ENCODE results near the gene DLX1.
"Not testable (repeated sequence)": the region's sequence is repeated elsewhere in the genome, so short reads cannot be mapped to it uniquely, and the experiment has no call there.

DLX1 gene

GRCh38 chr2:172052000-172052983 is 33.0 kb upstream of the DLX1 start:
- peak overlapping the region; percentile 5; the same call in 1 of the 2 replicates for H3K27ac ChIP-seq
- no peak for TF ChIP-seq CTCF (IDR thresholded peaks at IDR 0.05)
- TF ChIP-seq ZFX (IDR thresholded peaks at IDR 0.05; ENCODE audit: borderline replicate concordance) = no peak

- no peak for TF ChIP-seq ZFX (IDR thresholded peaks at IDR 0.05; ENCODE audit: borderline replicate concordance)
- no peak for TF ChIP-seq CTCF (IDR thresholded peaks at IDR 0.05)
- H3K27ac ChIP-seq = no peak overlapping the region
Measured at GRCh38 chr2:172053486-172053885, 31.8 kb upstream of the DLX1 start.

GRCh38 chr2:172056293-172056692 is 29.0 kb upstream of the DLX1 start:
- TF ChIP-seq CTCF (IDR thresholded peaks at IDR 0.05) (no peak), ZFX (IDR thresholded peaks at IDR 0.05; ENCODE audit: borderline replicate concordance) (no peak)
- H3K27ac ChIP-seq = no peak overlapping the region

- H3K27ac ChIP-seq = no peak overlapping the region
- no peak for TF ChIP-seq ZFX (IDR thresholded peaks at IDR 0.05; ENCODE audit: borderline replicate concordance)
- TF ChIP-seq CTCF (IDR thresholded peaks at IDR 0.05) = no peak
Measured at GRCh38 chr2:172058660-172059059, 26.6 kb upstream of the DLX1 start.

- not testable (repeated sequence) for H3K27ac ChIP-seq
Measured at GRCh38 chr2:172060118-172060517, 25.2 kb upstream of the DLX1 start.

GRCh38 chr2:172062402-172063004 is 22.8 kb upstream of the DLX1 start:
- TF ChIP-seq ZFX (IDR thresholded peaks at IDR 0.05; ENCODE audit: borderline replicate concordance) (no peak), CTCF (IDR thresholded peaks at IDR 0.05) (no peak)
- no peak overlapping the region for H3K27ac ChIP-seq

- H3K27ac ChIP-seq = no peak overlapping the region
- TF ChIP-seq ZFX (IDR thresholded peaks at IDR 0.05; ENCODE audit: borderline replicate concordance) (no peak), CTCF (IDR thresholded peaks at IDR 0.05) (no peak)
Measured at GRCh38 chr2:172063446-172063845, 21.9 kb upstream of the DLX1 start.

Measured in 22Rv1 (cell line).